Activated naive CD4-positive, alpha-beta T cell treated with anti-CD3 and anti-CD28 coated beads, Interleukin-2, amount 10 ng/mL, durations not matched to agents 7 days and 5 days (primary cell): Measurements from ENCODE around the gene PILRA.

ENCODE experiments used
- CTCF ChIA-PET: fragments of 350-600 bp; sonication (Branson Sonifier 250); formaldehyde crosslinking; loops from one replicate; lab custom pipeline; 2021; ENCODE audit warnings: antibody characterized with exemption; lab: Charles Lee
- DNase-seq: peaks from one replicate; pipeline ENCODE4 v3.0.0-alpha.2; 2020
- H3K27ac Mint-ChIP-seq: one replicate; pipeline ENCODE4 v1.8.0; 2021; ENCODE audit warnings: mild to moderate bottlenecking, moderate library complexity, mixed read lengths
- H3K27me3 Mint-ChIP-seq: one replicate; pipeline ENCODE4 v1.8.0; 2021; ENCODE audit warnings: mild to moderate bottlenecking, mixed read lengths
- H3K36me3 Mint-ChIP-seq: one replicate; pipeline ENCODE4 v1.8.0; 2021; ENCODE audit warnings: mixed read lengths
- H3K4me1 Mint-ChIP-seq: one replicate; pipeline ENCODE4 v1.8.0; 2021; ENCODE audit warnings: mixed read lengths
- H3K4me3 Mint-ChIP-seq: one replicate; pipeline ENCODE4 v1.8.0; 2021; ENCODE audit warnings: mild to moderate bottlenecking, moderate library complexity, mixed read lengths
- H3K9me3 Mint-ChIP-seq: one replicate; pipeline ENCODE4 v1.8.0; 2021; ENCODE audit warnings: mixed read lengths

PILRA gene

DNA sequence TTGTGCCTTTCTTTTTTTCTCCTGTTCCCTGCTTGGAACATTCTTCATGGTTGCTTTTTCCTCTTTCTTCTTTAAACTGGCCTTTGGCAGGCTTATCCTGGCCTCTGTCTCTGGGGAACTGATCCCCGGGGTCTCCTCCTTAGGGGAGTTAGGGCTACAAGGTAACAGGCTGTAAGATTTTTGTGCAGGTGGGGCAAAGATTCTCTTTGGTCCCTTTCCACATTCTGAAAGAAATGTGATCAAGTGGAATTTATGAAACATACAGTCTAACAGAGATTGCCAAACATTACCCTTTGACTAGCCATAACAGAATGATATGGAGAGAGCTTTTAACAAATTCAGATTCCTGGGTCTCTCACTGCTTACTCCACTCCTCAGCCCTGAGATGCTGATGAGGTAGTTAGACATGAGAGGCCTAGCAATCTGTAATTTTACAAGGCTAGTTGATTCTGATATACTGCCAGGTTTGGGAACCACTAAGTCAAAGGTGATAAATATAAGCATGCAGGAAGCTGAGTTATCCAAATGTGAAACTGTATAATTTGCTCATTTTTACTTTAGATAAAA is 46.5 kb downstream of the PILRA start:
- H3K9me3 Mint-ChIP-seq = no peaks in the 10 kb centered on the region
- H3K36me3 Mint-ChIP-seq = no peaks in the 10 kb centered on the region
- no peak overlapping the region for H3K4me3 Mint-ChIP-seq
- H3K4me1 Mint-ChIP-seq = peaks cover 2% of the 10 kb centered on the region
- CTCF ChIA-PET = interaction anchor here (2.6 kb wide), 1 partner anchor 12 kb away, joined by 6 read pairs; no protein-coding TSS in a partner anchor
- no peak overlapping the region for H3K27ac Mint-ChIP-seq
- H3K27me3 Mint-ChIP-seq = peaks cover 5% of the 10 kb centered on the region
- DNase-seq = no peak

DNA sequence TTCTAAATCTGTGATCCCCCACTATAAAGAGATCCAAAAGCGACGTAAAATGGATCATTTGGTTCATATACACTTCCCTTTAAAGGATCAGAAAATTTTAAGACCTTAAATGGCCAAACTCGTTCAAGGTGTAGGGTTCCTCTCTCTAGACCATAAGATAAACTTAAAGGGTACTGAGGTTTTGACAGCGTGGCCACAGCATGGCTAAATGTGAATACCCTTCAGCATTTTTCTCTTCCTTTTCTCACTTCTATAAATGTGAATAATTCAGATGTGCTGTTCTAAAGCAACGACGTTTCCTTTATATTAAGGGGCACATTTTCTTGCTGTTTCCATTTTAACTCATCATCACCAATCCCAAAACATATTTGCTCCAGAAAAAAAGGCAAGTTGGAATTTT is 50.0 kb downstream of the PILRA start:
- CTCF ChIA-PET = interaction anchor here (1.6 kb wide), 1 partner anchor 16 kb away, joined by 6 read pairs; no protein-coding TSS in a partner anchor
- Mint-ChIP-seq H3K27me3 (peaks cover 14% of the 10 kb centered on the region), H3K36me3 (peaks cover 4% of the 10 kb centered on the region), H3K4me1 (peaks cover 6% of the 10 kb centered on the region), H3K27ac (no peak overlapping the region), H3K4me3 (no peak overlapping the region), H3K9me3 (no peaks in the 10 kb centered on the region)
- no peak for DNase-seq

DNA sequence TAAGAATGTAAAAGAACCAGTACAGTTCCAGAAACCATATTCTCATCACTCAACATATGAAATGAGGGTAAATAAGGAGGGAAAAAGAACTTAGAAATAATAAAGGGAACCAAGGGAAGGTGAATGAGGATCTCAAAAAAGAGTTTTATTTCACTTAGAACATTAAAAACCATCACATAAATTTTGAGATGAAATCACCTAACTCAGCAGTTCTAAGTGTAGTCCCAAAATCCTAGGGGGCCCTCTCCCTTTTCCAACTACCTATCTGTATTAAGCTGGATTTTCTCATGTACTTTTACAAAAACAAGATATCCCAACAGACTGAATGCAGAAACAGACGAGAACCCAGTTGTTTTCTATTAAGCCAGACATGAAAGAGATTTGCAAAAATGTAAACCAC is 52.1 kb downstream of the PILRA start:
- Mint-ChIP-seq H3K36me3 (peaks cover 12% of the 10 kb centered on the region), H3K27ac (no peak overlapping the region), H3K4me1 (peaks cover 10% of the 10 kb centered on the region), H3K4me3 (no peak overlapping the region), H3K27me3 (peaks cover 23% of the 10 kb centered on the region), H3K9me3 (no peaks in the 10 kb centered on the region)
- DNase-seq = no peak
- CTCF ChIA-PET = interaction anchor here (0.7 kb wide), 1 partner anchor 10 kb away, joined by 3 read pairs; no protein-coding TSS in a partner anchor

DNA sequence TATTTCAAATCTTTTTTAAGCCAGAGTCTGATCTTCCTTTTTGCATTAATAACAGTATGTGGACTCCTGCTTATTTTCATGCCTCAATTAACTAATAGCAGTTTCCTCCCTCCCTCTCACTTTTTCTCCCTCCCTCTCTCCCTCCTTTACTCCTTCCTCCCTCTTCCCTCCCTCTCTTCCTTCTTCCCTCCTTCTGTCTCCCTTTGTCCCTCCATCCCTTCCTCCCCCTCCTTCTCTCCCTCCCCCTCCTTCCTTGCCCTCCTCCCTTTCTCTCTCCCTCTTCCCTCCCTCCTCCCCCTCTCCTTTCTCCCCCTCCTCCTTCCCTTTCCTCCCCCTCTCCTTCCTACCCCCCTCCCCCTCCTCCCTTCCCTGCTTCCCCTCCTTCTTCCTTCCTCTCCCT is 53.2 kb downstream of the PILRA start:
- H3K4me1 Mint-ChIP-seq = peaks cover 22% of the 10 kb centered on the region
- H3K36me3 Mint-ChIP-seq = peaks cover 19% of the 10 kb centered on the region
- no peak overlapping the region for H3K27ac Mint-ChIP-seq
- H3K4me3 Mint-ChIP-seq = no peak overlapping the region
- no peak for DNase-seq
- H3K27me3 Mint-ChIP-seq = peaks cover 23% of the 10 kb centered on the region
- CTCF ChIA-PET = no interaction called here
- no peaks in the 10 kb centered on the region for H3K9me3 Mint-ChIP-seq

DNA sequence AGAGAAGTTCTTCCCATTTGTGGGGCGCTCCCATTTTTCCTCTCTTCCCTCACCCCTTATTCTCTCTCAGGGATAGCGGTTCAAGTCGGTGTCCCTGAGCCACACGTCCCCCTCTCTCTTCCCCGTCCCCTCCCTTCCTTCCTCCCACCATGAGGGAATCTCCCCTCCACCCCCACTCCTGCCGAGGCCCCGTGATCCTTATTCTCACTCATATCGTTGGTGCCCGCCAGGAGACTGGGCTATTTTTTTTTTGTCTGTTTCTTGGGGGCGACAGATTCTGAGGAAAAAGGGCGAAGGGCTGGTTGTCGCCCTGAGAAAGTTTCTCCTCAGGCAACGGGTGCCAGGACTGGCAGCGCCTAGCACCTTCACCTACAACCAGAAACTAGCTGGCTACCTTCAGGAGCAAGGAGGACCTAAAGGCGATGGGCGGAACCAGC is 54.5 kb downstream of the PILRA start:
- CTCF ChIA-PET = interaction anchor here (0.8 to 2.0 kb wide), 2 partner anchors 21 to 55 kb away, joined by 3 to 5 read pairs; no protein-coding TSS in a partner anchor
- Mint-ChIP-seq H3K4me3 (no peak overlapping the region), H3K27me3 (peaks cover 23% of the 10 kb centered on the region), H3K27ac (peak overlapping the region; percentile 100), H3K9me3 (no peaks in the 10 kb centered on the region), H3K36me3 (peaks cover 29% of the 10 kb centered on the region), H3K4me1 (peaks cover 35% of the 10 kb centered on the region)
- no peak for DNase-seq

DNA sequence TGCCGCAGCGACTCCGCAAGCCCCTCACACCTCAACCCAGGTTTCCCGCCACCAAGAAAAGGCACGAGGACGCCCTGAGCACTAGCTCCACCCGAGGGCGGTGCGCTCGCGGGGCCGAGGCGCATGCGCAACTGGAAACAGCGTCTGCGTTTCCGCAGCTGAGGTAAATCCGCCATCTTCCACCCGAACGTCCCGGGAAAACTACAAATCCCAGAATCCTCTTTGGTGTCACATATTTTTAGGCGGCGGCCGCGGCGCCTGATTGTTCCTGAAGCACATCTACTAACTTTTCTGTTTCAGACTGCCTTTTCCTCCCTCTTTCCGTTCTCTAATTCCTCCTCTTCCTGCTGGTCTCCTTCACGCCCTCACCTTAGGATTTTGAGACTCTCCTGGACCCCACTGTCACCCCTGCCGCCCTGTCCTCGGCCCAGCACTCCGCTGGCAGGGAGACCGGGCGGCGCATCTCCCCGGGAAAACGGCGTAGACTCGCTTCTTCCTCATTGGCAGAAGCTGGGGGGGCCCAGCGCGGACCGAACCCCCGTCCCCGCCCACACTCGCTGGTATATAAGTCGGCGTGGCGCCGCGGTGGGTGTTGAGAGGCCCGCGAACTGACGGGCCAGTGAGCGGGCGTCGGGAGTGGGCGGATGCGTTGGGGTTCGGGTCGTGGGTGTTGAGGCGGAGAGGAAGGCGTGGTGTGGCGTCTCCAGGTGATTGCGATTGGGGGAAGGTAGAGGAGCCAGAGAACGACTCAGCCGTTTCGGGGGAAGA is 55.1 kb downstream of the PILRA start, which contains the start of gene ZCWPW1:
ZCWPW1 (minus strand) TSS at position 505 of the 768 bp plus-strand sequence. CDS start 8,054 bp downstream, outside the sequence.
- peak within 1 kb of the TSS; percentile 96 for H3K4me3 Mint-ChIP-seq
- CTCF ChIA-PET = interaction anchor here (0.8 to 2.0 kb wide), 3 partner anchors 20 to 54 kb away, joined by 3 to 5 read pairs (median 3); no protein-coding TSS in a partner anchor
- H3K4me1 Mint-ChIP-seq = peaks cover 41% of the 10 kb centered on the region
- H3K27me3 Mint-ChIP-seq = peaks cover 23% of the 10 kb centered on the region
- peaks cover 35% of the 10 kb centered on the region for H3K36me3 Mint-ChIP-seq
- peak; percentile 97 for DNase-seq
- H3K9me3 Mint-ChIP-seq = no peaks in the 10 kb centered on the region
- peak within 1 kb of the TSS; percentile 100 for H3K27ac Mint-ChIP-seq

DNA sequence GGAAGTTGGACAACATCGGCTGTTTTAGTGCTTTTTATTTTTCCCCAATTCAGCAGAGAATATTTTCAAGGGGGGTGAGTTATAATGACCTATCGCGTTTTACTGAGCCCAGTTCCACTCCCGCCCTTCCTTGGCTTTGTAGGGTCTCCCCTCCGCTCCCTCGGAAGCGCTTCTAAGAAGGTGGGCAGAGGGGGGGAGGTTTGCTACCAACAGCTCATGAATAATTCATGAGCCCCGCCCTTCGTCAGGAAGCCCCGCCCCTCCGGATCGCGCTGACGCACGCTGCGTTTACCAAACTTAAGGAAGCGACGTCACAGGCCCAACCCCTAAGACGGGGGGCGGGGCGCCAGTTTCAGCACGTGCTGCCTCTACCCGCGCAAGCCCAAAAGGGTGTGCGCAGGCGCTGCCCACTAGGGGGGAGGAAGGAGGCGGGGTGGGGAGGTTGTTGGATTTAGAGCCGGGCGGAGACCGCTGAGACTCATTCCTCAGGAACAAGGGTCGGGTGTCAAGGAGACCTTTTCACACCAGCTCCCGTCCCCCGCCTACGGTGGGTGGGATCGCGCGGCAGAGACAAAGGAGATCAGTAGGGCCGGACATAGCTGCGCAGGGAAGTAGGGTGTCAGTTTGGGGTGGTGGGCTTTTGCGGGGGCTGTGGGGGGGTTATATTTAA is 55.8 kb downstream of the PILRA start:
- H3K4me3 Mint-ChIP-seq = peak overlapping the region; percentile 96
- peaks cover 23% of the 10 kb centered on the region for H3K27me3 Mint-ChIP-seq
- H3K4me1 Mint-ChIP-seq = peaks cover 48% of the 10 kb centered on the region
- H3K27ac Mint-ChIP-seq = peak overlapping the region; percentile 100
- CTCF ChIA-PET = interaction anchor here (1.1 to 2.0 kb wide), 4 partner anchors 21 to 53 kb away, joined by 3 to 5 read pairs (median 3); no protein-coding TSS in a partner anchor
- DNase-seq = peak; percentile 100
- peaks cover 42% of the 10 kb centered on the region for H3K36me3 Mint-ChIP-seq
- no peaks in the 10 kb centered on the region for H3K9me3 Mint-ChIP-seq

DNA sequence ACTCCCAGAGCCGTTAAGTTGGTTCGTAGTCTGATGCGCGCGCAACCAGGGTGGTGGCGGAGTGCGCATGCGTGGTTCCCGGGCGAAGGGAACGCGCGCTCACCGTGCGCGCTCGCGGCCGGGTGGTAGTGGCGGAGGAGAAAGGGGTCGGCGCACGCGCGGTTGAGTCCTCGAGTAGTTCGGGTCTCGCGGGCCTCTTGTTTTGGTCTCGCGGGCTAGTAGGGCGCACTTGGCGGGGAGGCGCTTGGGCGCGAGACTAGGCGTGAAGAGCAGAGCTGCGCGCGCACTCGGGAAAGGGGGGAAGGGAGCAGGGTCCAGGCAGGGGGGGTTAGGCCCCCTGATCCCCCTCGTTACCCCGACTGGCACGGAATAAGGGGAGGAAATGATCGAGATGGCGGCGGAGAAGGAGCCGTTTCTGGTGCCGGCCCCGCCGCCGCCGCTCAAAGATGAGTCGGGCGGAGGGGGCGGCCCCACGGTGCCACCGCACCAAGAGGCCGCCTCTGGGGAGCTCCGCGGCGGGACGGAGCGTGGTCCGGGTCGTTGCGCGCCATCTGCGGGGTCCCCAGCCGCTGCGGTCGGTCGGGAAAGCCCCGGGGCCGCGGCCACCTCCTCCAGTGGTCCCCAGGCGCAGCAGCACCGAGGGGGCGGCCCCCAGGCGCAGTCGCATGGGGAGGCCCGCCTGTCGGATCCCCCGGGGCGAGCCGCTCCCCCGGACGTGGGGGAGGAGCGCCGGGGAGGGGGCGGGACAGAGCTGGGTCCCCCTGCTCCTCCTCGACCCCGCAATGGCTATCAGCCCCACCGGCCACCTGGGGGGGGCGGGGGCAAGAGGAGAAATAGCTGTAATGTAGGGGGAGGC is 56.6 kb downstream of the PILRA start, which contains the start of gene MEPCE:
MEPCE (plus strand) TSS at position 195 of the 856 bp plus-strand sequence; CDS start at position 383, 188 bp downstream.
- CTCF ChIA-PET = interaction anchor here (1.1 to 2.0 kb wide), 4 partner anchors 21 to 53 kb away, joined by 3 to 5 read pairs (median 3); no protein-coding TSS in a partner anchor
- peak; percentile 97 for DNase-seq
- Mint-ChIP-seq H3K27me3 (peaks cover 23% of the 10 kb centered on the region), H3K4me3 (peak within 1 kb of the TSS; percentile 96), H3K36me3 (peaks cover 50% of the 10 kb centered on the region), H3K27ac (peak within 1 kb of the TSS; percentile 100), H3K4me1 (peaks cover 56% of the 10 kb centered on the region), H3K9me3 (no peaks in the 10 kb centered on the region)

DNA sequence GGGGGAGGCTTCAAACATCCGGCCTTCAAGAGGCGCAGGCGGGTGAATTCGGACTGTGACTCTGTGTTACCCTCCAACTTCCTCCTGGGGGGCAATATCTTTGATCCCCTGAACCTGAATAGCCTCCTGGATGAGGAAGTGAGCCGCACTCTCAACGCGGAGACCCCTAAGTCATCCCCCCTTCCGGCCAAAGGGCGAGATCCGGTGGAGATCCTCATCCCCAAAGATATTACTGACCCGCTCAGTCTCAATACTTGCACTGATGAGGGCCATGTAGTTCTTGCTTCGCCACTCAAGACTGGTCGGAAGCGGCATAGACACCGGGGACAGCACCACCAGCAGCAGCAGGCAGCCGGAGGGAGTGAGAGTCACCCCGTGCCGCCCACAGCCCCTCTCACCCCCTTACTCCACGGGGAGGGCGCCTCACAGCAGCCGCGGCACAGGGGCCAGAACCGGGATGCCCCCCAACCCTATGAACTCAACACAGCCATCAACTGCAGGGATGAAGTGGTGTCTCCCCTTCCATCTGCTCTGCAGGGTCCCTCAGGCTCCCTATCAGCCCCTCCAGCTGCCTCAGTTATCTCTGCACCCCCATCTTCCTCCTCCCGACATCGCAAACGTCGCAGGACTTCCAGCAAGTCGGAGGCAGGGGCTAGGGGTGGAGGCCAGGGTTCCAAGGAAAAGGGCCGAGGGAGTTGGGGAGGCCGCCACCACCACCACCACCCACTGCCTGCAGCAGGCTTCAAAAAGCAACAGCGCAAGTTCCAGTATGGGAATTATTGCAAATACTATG is 57.4 kb downstream of the PILRA start:
- Mint-ChIP-seq H3K4me3 (peak overlapping the region; percentile 83), H3K36me3 (peaks cover 56% of the 10 kb centered on the region), H3K27ac (peak overlapping the region; percentile 94), H3K4me1 (peaks cover 61% of the 10 kb centered on the region), H3K27me3 (peaks cover 23% of the 10 kb centered on the region), H3K9me3 (no peaks in the 10 kb centered on the region)
- CTCF ChIA-PET = interaction anchor here (1.1 to 1.5 kb wide), 2 partner anchors 20 to 46 kb away, joined by 3 read pairs; no protein-coding TSS in a partner anchor
- DNase-seq = peak; percentile 51

DNA sequence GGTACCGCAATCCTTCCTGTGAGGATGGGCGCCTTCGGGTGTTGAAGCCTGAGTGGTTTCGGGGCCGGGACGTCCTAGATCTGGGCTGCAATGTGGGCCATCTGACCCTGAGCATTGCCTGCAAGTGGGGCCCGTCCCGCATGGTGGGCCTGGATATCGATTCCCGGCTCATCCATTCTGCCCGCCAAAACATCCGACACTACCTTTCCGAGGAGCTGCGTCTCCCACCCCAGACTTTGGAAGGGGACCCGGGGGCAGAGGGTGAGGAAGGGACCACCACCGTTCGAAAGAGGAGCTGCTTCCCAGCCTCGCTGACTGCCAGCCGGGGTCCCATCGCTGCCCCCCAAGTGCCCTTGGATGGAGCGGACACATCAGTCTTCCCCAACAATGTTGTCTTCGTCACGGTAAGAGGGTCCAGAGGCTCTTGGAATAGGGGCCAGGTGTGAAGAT is 58.0 kb downstream of the PILRA start:
- peak overlapping the region; percentile 61 for H3K4me3 Mint-ChIP-seq
- H3K27me3 Mint-ChIP-seq = peaks cover 23% of the 10 kb centered on the region
- CTCF ChIA-PET = no interaction called here
- peaks cover 63% of the 10 kb centered on the region for H3K4me1 Mint-ChIP-seq
- H3K9me3 Mint-ChIP-seq = no peaks in the 10 kb centered on the region
- peak overlapping the region; percentile 94 for H3K27ac Mint-ChIP-seq
- no peak for DNase-seq
- H3K36me3 Mint-ChIP-seq = peaks cover 58% of the 10 kb centered on the region

DNA sequence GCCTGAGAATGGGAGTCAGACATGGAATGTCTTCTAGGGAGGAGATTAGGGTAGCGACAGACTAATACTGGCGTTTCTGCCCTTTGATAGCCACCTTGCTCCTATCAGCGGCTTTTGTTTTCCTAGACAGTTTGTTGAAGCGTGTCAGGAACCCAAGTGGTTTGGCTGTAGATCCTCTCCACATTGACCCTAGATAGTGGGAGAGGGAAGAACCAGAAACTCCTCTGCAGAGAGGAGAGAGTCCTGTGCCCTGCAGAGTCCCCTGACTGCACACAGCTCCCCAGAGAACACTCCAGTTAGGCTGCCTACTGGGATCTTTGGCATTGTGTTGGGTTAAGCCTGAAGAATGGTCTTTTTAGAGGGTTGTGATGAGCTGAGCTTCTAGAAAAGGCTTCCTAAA is 58.8 kb downstream of the PILRA start:
- H3K36me3 Mint-ChIP-seq = peaks cover 60% of the 10 kb centered on the region
- no peak for DNase-seq
- peak overlapping the region; percentile 94 for H3K27ac Mint-ChIP-seq
- no peaks in the 10 kb centered on the region for H3K9me3 Mint-ChIP-seq
- CTCF ChIA-PET = no interaction called here
- H3K27me3 Mint-ChIP-seq = peaks cover 23% of the 10 kb centered on the region
- peak overlapping the region; percentile 61 for H3K4me3 Mint-ChIP-seq
- peaks cover 63% of the 10 kb centered on the region for H3K4me1 Mint-ChIP-seq

DNA sequence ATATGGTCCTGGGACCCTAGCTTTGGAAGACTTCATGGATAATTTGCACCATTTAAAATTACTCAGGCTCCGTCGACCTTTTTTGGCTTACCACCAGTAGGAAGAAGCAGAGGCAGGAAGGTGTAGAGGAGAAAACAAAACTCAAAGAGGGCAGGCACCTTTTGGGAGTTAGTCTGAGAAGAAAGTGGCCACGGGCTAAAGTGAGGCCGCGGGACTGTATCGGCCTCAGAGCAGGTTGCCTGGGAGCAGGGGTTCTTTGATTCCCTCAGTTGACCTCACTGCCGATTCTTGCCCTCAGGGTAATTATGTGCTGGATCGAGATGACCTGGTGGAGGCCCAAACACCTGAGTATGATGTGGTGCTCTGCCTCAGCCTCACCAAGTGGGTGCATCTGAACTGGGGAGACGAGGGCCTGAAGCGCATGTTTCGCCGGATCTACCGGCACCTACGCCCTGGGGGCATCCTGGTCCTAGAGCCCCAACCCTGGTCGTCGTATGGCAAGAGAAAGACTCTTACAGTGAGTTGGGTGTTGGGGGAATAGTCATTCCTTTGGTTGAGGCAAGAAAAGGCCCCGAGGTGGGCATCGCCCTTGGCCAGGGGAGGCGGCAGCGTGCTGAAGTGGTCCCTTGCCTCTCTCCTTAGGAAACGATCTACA is 59.5 kb downstream of the PILRA start:
- peak overlapping the region; percentile 61 for H3K4me3 Mint-ChIP-seq
- H3K36me3 Mint-ChIP-seq = peaks cover 60% of the 10 kb centered on the region
- no peak for DNase-seq
- CTCF ChIA-PET = no interaction called here
- H3K27me3 Mint-ChIP-seq = peaks cover 19% of the 10 kb centered on the region
- H3K27ac Mint-ChIP-seq = peak overlapping the region; percentile 94
- no peaks in the 10 kb centered on the region for H3K9me3 Mint-ChIP-seq
- peaks cover 61% of the 10 kb centered on the region for H3K4me1 Mint-ChIP-seq
